HG02678 (cell line): ENCODE results near the gene SYT15.

ENCODE experiments used
- ATAC-seq: cut with Tn5 transposase; IDR thresholded peaks from one replicate; pipeline ENCODE4 v1.9.1; 2021; ENCODE audit warnings: mild to moderate bottlenecking, moderate library complexity; ENCODE audit not compliant: unreplicated experiment

Gene SYT15

GRCh38 chr10:46544989-46545791 lies 33.7 kb upstream of the SYT15 start:
- no peak for ATAC-seq

GRCh38 chr10:46545861-46546590 lies 32.9 kb upstream of the SYT15 start:
- no peak for ATAC-seq

DNA sequence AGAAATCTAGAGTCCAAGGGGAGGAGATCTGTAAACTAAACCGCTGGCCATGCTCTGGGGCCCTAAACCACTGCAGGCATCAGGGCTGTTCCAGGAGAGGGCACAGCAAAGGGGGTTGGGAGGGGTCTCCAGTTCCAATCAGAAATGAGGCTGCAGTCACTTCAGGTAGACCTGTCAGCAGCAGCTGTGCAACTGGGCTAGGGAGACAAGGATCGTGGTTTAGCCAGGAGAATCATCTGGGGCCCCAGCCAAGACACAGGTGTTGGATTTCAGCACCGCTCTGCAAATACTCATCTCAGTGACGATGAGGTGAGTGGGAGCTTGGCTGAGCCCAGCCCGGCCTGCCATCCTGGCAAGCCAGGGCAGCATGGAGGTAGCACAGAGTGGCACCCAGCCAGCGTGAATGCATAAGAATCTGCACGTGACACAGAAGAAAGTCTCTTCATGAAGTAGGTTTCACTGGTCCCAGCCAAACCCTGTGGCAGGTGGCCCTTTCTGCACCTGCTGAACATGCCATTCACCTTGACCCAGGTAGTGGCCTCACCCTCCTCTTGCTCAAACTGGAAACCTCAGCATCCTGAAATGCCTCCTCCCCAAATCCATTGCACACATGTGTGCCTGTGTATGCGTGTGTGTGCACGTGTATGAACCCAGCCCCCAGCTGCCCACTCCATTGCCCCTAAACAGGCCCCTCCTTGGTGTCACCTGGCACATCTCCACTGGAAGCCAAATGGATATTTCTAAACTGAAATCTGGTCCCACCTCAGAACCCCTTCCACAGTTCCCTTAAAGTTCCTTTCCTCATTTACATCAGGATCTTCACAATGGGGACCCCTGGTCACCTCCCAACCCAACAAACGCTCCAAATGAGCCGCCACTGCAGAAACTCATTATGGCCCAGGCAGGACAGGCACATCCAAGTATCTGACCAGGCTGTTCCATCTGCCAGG lies 32.1 kb upstream of the SYT15 start:
- no peak for ATAC-seq

- ATAC-seq = no peak
Measured at GRCh38 chr10:46547541-46548497, 31.1 kb upstream of the SYT15 start.

GRCh38 chr10:46548498-46549090 lies 30.3 kb upstream of the SYT15 start:
- ATAC-seq = no peak

DNA sequence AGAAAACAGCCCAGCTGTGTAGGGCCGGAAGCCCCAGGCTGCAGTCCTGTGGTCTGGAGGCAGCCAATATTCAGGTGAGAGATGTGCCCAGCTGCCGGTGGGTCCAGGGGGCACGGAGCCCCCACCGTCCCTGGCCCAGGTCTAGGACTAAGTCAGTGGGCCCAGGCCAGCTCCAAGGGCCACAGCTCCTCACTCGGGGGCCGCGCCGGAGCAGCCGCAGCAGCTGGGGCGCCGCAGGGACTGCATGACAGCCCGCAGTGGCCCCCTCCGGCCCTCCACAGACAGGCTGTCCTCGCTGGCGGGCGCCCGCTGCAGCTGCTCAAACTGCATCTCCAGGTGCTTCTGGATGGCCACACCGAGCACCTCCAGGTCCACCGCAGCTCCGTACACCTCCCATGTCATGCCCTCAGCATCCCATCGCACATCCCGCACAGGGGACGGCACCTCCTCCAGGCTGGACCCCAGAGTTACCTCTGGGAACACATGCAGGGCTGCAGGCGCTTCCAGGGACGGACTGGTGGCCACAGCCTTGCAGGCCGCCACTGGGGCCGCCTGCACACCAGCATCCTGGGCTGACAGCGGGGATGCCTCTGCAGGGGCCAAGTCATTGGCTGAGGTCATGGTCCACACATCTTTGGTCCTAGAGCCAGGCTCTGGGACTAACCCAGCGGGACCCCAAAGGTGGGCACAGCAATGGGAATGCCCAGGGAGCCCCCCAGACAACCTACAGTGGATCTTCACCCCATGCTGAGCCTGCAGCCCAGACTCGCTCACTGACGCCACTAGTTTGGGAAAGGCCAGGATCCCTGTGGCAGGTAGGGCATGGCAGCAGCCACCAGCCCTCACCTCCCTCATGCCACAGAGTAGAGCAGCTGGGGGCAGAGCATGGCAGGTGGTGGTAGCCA lies 29.5 kb upstream of the SYT15 start:
- ATAC-seq = no peak

DNA sequence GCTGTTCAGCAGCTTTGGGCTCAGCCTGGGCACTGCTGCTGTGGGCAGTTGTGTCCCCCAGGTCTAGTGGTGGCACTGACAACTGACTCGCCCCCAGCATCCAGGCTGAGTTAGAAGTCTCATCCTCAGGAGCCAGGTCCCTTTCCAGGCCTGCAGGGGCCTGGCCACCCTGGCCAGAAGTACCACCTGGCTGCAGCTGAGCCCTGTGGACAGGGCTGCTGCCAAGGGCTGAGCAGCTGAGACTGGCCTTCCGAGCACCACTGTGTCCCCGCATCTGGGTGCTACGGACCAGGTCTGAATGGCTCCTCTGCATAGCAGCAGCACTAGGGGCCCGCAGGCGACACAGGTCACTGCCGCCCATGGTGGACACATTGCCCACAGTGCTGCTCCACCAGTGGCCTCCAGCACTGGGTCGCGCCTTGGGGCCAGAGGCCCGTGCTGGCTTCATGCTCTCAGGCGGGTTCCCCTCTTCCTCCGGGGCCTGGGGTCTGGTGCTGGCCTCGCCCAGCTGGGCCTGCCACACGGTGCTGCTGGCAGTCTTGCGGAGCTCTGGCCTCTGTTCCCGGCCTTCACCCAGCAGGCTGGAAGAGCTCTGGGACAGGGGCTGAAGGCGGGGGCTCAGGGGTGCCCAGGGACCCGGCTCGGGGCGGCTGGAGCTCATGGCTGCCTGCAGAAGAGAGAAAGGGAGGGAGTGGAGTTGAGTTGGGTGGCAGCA lies 28.7 kb upstream of the SYT15 start:
- no peak for ATAC-seq

- no peak for ATAC-seq
Measured at GRCh38 chr10:46550795-46551700, 27.9 kb upstream of the SYT15 start.

- ATAC-seq = no peak
Measured at GRCh38 chr10:46551701-46552525, 27.0 kb upstream of the SYT15 start.

DNA sequence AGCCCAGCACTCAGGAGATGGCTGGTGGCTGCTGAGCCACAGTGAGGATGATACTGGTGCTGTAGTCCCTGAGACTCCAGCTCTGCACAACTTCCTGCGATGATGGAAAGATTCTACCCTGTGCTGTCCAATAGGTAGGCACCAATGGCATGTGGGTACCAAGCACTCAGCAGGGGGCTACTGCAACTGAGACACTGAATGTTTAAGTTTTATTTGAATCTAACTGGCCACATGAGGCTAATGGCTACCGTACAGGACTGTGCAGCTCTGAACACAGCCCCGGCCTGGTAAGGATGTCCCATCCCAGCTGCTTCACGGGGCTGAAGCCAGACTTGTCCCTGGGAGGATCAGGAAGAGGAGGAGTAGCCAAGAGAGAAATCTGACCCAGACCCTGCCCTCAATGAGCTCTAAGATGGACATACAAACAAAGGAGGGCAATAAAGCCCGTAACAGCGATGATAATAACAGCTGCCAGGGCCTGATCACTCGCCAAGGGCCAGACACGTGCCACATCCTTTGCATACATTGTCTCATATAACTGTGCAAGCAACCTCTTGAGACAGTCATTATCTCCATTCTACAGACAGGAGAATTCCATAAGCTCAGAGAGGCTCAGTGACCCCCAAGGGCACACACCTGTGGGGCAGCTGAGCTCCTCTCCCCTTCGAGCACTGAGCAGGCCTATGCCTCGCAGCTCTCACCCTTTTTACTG lies 26.2 kb upstream of the SYT15 start:
- no peak for ATAC-seq

GRCh38 chr10:46553238-46554049 lies 25.5 kb upstream of the SYT15 start:
- no peak for ATAC-seq

- no peak for ATAC-seq
Measured at GRCh38 chr10:46554166-46554781, 24.7 kb upstream of the SYT15 start.

GRCh38 chr10:46555366-46555712 lies 23.6 kb upstream of the SYT15 start:
- no peak for ATAC-seq
